ENCODE results near the gene OCRL. TPM values are rescaled to one million over a fixed set of nuclear protein-coding genes. Genes with fewer than 3 reads are reported as not detected.

Gene OCRL
- total and polyA plus RNA-seq, 2 of the 4 experiments (the other 2 are of a cell fraction): 19.4 to 20.6 TPM

- no peak overlapping the region for H3K56ac ChIP-seq (ENCODE audit: extremely low read depth, insufficient read depth, low read length)
- DNase-seq: no peak
- H3K9me1 ChIP-seq (ENCODE audit: insufficient read depth, low read length): no peaks in the 10 kb centered on the region; the same call in 1 of the 2 replicates
- H4K20me1 ChIP-seq (ENCODE audit: insufficient read depth, low read length): no peaks in the 10 kb centered on the region
- no peak overlapping the region for H2AFZ ChIP-seq (replicated peaks; ENCODE audit: low read length, poor library complexity)
- H2AK9ac ChIP-seq (replicated peaks; ENCODE audit: low read depth, low read length, poor library complexity): no peak overlapping the region
- peaks cover 3% of the 10 kb centered on the region; the same call in 1 of the 2 replicates for H3K27me3 ChIP-seq (ENCODE audit: control insufficient read depth, insufficient read depth, low read length)
- no peak overlapping the region for H3K4me3 ChIP-seq (ENCODE audit: insufficient read depth, low read depth, low read length)
- no peak for ATAC-seq (ENCODE audit: low read depth)
- in situ Hi-C loops (cut with MboI; ENCODE audit: low sequenced_read_pairs) (no loop called here), dilution Hi-C loops (cut with HindIII; ENCODE audit: low sequenced_read_pairs, unreplicated experiment) (no loop called here), intact Hi-C loops (cut with micrococcal nuclease) (no loop called here)
- CTCF ChIA-PET: no interaction called here
- no peak overlapping the region for H2BK120ac ChIP-seq (ENCODE audit: low read depth, low read length)
- no peak overlapping the region for H2BK5ac ChIP-seq (ENCODE audit: low read depth, low read length, poor library complexity, severe bottlenecking)
- H2BK15ac ChIP-seq (ENCODE audit: low read depth, low read length): no peak overlapping the region
- H3K4me1 ChIP-seq (ENCODE audit: control insufficient read depth, insufficient read depth, low read length): peaks cover 9% of the 10 kb centered on the region
- H2AK5ac ChIP-seq (ENCODE audit: low read depth, low read length): no peak overlapping the region
- WGBS, 2 experiments (ENCODE audit: extremely low coverage in 2 of 2, insufficient read length in 1 of 2): no CpG with 5 or more reads among the region's 4 CpGs
- H3K36me3 ChIP-seq (ENCODE audit: control insufficient read depth, insufficient read depth, low read length): peaks cover 19% of the 10 kb centered on the region
- H3K79me1 ChIP-seq (ENCODE audit: low read depth in 1 of 2, low read length in 2 of 2): no peaks in the 10 kb centered on the region
- no peak overlapping the region for H3K4me2 ChIP-seq (ENCODE audit: low read depth, low read length)
- no peak overlapping the region for H4K5ac ChIP-seq (ENCODE audit: low read depth, low read length)
- TF ChIP-seq POLR2A (IDR thresholded peaks at IDR 0.05; ENCODE audit: low read depth, low read length) (no peak), FOS (IDR thresholded peaks at IDR 0.05; ENCODE audit: low read depth, low read length) (no peak), BHLHE40 (IDR thresholded peaks at IDR 0.05; ENCODE audit: low read depth, low read length) (no peak), MAZ (IDR thresholded peaks at IDR 0.05; ENCODE audit: borderline replicate concordance, low read depth, low read length) (no peak), RAD21 (IDR thresholded peaks at IDR 0.05; ENCODE audit: low read length) (no peak), CHD1 (IDR thresholded peaks at IDR 0.05; ENCODE audit: low read depth, low read length) (no peak), SMC3 (IDR thresholded peaks at IDR 0.05; ENCODE audit: low read depth, low read length) (no peak), CEBPB (IDR thresholded peaks at IDR 0.05; ENCODE audit: low read depth, low read length) (no peak), USF2 (IDR thresholded peaks at IDR 0.05; ENCODE audit: low read depth, low read length) (no peak), MXI1 (IDR thresholded peaks at IDR 0.05; ENCODE audit: borderline replicate concordance, low read depth, low read length) (no peak), RFX5 (IDR thresholded peaks at IDR 0.05; ENCODE audit: low read depth, low read length) (no peak), RCOR1 (IDR thresholded peaks at IDR 0.05; ENCODE audit: insufficient replicate concordance, low read length) (no peak), NFE2L2 (IDR thresholded peaks at IDR 0.05; ENCODE audit: low read depth, low read length) (no peak), MAFK (IDR thresholded peaks at IDR 0.05; ENCODE audit: low read depth, low read length) (no peak)
- TF ChIP-seq, protein P1, sequence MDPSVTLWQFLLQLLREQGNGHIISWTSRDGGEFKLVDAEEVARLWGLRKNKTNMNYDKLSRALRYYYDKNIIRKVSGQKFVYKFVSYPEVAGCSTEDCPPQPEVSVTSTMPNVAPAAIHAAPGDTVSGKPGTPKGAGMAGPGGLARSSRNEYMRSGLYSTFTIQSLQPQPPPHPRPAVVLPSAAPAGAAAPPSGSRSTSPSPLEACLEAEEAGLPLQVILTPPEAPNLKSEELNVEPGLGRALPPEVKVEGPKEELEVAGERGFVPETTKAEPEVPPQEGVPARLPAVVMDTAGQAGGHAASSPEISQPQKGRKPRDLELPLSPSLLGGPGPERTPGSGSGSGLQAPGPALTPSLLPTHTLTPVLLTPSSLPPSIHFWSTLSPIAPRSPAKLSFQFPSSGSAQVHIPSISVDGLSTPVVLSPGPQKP (IDR thresholded peaks at IDR 0.05; ENCODE audit: borderline replicate concordance, low read depth, low read length): no peak
- TF ChIP-seq, protein P2, sequence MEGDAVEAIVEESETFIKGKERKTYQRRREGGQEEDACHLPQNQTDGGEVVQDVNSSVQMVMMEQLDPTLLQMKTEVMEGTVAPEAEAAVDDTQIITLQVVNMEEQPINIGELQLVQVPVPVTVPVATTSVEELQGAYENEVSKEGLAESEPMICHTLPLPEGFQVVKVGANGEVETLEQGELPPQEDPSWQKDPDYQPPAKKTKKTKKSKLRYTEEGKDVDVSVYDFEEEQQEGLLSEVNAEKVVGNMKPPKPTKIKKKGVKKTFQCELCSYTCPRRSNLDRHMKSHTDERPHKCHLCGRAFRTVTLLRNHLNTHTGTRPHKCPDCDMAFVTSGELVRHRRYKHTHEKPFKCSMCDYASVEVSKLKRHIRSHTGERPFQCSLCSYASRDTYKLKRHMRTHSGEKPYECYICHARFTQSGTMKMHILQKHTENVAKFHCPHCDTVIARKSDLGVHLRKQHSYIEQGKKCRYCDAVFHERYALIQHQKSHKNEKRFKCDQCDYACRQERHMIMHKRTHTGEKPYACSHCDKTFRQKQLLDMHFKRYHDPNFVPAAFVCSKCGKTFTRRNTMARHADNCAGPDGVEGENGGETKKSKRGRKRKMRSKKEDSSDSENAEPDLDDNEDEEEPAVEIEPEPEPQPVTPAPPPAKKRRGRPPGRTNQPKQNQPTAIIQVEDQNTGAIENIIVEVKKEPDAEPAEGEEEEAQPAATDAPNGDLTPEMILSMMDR (conservative IDR thresholded peaks at IDR 0.05; ENCODE audit: low read depth, low read length): no peak
- no peak overlapping the region for H2BK20ac ChIP-seq (ENCODE audit: low read depth, low read length)
- H3K27ac ChIP-seq (ENCODE audit: insufficient read depth, low read length): no peak overlapping the region
- no peak overlapping the region for H3K4ac ChIP-seq (ENCODE audit: low read depth, low read length)
- H3K9ac ChIP-seq (ENCODE audit: low read depth, low read length): no peak overlapping the region
- H4K91ac ChIP-seq (ENCODE audit: insufficient read depth, low read depth, low read length): no peak overlapping the region
- POLR2A ChIA-PET (ENCODE audit: unreplicated experiment): no interaction called here
- H3K23ac ChIP-seq (ENCODE audit: low read depth, low read length): no peak overlapping the region
- no peak overlapping the region for H4K8ac ChIP-seq (ENCODE audit: low read depth in 2 of 2, low read length in 2 of 2)
- BruUV-seq (replicated peaks): no TSS peak
- no peak overlapping the region for H3K14ac ChIP-seq (replicated peaks; ENCODE audit: low read depth, low read length)
- no peaks in the 10 kb centered on the region for H3K9me3 ChIP-seq (ENCODE audit: control insufficient read depth, insufficient read depth, low read length)
- no peak overlapping the region for H3K18ac ChIP-seq (ENCODE audit: low read depth, low read length)
Observed at GRCh38 chrX:129590596-129590995, 50.5 kb downstream of the OCRL start.

Data from IMR-90 (cell line).